GM18517 (cell line): ENCODE data around the gene IL9.
"Not testable (repeated sequence)": the region's sequence is repeated elsewhere in the genome, so short reads cannot be mapped to it uniquely, and the experiment has no call there.

Experiments used
- ATAC-seq: cut with Tn5 transposase; IDR thresholded peaks from one replicate; pipeline ENCODE4 v1.9.1; 2021; ENCODE audit warnings: mild to moderate bottlenecking, moderate library complexity; ENCODE audit not compliant: unreplicated experiment

IL9 gene

GRCh38 chr5:135869935-135870334 lies 25.7 kb downstream of the IL9 start:
- no peak for ATAC-seq

DNA sequence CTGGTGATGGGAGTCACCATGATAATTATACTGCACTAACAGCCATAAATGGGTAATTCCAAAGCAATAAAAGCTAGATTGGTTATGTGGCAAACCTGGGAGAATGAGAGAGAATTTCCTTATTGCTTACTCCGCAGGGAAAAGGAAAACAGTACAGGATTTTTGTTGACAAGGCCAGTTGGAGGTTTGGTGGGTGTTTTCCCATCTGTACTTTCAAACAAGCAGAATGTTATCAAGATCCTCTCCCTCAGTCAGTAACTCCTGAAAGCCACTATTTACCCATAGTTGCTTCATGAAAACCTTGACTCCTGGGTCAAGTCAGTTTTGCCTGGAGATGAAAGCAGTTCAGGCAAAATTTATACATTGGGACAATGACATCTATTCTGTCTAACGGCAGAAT lies 26.4 kb downstream of the IL9 start:
- ATAC-seq: no peak

DNA sequence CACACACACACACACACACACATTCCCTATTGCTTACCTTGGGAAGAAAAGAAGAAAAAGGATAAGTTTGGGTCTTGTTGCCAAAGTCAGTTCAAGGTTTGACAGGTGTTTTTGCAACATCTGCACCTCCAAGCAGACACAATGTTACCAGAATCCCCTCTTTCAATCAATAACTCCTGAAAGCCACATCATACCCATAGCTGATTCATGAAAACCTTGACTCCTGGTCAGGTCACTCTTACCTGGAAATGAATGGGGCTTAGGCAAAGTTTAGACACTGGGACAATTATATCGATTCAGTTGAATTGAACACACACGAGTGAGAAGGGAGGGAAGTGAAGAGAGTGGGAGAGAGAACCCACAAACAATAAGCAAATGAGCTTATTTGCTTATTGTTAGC lies 27.0 kb downstream of the IL9 start:
- no peak for ATAC-seq

- ATAC-seq: no peak
Measured at GRCh38 chr5:135867599-135867998, 28.0 kb downstream of the IL9 start.

DNA sequence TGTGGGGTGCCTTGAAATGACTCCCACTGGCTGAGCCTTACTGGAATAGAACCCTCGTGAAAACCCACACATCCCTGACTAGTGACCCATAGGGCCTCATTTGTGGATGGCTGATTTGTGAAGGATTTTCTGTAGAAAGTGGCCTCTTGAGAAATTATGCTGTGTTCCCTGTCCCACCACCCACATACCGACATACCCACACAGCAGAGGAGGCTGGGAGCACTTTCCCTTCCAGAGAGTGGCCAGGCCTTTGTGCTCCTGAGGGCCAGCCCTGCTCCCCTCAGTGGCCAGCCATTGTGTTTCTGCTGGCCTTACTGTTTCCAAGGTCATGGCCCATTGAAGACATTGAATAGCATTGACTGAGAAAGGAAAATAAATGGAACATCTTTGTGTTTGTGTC lies 29.6 kb downstream of the IL9 start:
- ATAC-seq: no peak

DNA sequence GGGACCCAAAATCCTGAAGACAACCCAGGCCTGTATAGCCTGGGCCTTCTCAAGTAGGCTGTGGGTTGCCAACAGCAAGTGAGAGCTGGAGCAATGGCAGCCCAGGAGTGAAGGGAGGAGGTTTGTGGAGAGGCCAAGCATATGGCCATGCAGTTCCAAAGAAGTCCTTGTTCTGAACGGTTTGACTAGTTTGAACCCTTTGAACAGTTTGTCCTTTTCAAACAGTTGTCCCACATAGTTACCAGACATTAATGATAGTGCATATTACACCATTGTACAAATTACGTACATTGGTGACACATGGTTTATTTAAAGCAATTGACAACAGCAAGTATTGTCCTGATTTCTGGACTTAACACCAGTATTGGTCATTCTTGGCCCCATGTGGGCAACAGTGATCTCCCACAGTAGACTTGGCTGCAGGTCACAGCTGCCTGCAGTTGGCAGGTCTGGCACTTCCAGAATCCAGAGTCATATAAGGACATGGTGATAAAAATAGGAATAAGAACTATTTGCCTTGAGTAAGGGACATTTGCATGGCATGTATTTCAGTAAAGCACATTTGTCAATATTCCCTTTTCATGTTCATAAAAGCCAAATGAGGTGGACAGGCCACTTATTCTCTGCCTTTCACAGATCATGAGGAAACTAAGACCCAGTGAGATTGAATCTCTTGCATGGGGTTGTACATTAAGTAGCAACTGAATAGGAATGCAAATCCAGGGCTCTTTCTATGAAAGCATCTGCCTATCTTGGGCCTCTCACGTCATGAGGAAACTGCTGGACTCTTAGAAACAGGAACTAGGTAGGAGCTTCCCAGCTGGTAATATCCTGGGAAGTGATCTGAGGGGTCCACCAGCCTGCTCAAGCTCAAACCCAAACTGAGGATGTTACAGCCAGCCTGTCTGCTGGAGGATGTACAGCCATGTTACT lies 30.9 kb downstream of the IL9 start:
- no peak for ATAC-seq

DNA sequence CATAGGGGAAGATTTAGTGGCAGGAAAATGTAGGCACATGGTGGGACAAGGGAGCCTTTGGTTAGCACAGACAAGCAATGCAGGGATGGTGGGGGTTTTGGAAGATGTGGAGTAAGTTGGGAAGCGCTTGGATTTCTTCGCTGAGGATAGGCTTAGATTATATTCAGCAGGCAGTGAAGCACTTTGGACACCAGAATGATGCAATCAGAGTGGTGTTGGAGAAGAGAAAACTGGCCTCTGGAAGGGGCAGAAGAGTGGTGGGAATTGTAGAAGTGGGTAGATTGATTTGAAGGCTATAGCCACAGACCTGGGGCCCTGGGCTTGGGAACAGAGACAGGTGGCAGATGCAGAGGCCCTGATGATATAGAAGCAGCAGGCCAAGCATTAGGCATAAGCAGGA lies 32.9 kb downstream of the IL9 start:
- no peak for ATAC-seq

- no peak for ATAC-seq
Measured at GRCh38 chr5:135862086-135862485, 33.6 kb downstream of the IL9 start.

DNA sequence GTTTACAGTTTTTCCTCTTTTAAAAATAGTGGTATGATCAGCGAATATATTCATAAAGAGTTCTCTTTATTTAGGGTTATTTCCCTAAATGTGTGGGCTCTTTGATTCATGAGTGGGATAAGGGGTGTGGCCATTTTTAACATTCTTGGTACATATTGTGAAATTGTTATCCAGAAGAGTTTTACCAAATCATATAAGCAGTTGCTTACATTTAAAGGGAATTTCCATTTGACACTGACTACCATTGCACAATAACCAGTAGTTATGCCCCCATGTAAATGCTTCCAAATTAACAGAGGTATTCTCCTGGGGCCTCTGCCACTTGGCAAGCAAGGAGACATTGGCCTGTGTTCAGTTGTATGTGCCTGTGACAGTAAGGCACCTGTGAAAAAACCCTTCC lies 34.0 kb downstream of the IL9 start:
- no peak for ATAC-seq

GRCh38 chr5:135859641-135860040 lies 36.0 kb downstream of the IL9 start:
- no peak for ATAC-seq

DNA sequence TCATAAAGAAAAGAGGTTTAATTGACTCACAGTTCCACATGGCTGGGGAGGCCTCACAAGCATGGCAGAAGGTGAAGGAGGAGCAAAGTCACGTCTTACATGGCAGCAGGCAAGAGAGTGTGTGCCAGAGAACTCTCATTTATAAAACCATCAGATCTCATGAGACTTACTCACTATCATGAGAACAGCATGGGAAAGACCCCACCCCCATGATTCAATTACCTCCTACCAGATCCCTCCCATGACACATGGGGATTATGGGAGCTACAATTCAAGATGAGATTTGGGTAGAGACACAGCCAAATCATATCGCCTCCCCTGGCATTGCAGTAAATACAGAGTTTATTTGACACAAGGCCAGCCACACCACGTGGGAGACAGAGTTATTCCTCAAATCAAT lies 36.5 kb downstream of the IL9 start:
- not testable (repeated sequence) for ATAC-seq

DNA sequence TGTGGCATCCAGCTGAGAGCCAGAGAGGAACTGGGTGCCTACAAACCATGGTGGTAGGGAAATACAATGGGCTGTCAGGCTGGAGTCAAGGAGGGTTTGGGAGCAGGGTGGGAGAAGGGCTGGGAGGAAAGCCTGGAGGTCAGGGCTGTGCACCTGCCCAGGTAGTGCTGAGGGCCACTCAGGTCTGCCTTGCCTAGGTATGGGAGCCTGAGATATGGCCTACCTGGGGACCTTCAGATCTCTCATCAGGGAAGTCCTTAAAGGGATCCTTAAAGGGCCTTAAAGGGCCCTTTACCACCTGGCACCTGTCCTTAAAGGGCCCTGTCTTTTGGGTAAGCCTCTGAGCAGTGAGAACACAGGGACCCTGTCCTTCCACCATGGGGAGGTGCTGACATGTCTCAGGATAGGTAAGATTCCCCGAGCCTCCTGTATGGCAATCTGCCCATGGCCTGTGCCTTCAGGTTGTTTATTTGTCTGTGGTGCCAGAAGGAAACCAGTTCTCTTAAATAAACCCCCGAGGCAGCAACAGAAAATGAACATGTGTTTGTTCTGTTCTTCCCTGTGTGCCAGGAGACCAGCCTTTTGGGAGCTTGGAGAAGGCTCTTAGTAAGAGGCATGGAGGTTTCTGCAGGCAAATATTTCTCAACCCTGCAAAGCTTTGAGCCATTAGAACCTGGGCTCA lies 37.9 kb downstream of the IL9 start:
- no peak for ATAC-seq

DNA sequence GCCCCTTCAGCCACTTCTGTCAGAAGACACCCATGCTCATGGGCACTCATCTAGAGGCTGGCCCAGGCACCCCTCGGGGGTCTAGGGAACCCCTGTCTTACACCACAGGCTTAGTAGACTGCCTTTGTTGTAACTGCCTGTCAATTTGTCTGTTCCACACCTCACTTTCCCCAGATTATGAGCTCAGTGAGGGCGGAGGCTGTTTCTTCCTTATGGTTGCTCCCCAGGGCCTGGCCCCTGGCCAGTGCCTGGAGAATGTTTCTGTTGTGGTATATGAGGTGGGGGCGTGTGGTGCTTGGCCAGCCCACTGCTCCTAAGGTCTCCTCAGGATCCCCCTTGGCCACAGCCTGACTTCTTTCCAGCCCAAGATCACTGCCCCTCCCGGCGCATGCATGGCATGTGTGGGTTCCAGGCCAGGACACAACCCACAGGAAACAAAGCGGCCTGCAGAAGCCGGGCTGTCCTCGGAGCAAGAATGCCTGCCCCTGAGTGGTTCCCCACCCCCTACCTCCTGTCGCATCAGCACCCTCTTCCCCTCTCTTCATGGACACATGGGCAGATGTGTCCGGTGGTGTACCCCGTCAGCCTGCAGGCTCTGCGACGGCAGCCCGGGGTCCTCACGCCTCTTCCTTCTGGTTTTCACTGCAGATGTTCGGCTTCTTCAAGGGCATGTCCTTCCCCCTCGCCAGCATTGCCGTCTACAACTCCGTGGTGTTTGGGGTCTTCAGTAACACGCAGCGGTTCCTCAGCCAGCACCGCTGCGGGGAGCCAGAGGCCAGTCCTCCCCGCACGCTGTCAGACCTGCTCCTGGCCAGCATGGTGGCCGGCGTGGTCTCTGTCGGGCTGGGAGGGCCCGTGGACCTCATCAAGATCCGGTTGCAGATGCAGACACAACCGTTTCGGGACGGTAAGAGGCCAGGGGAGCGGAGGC lies 43.5 kb downstream of the IL9 start:
- ATAC-seq: no peak

DNA sequence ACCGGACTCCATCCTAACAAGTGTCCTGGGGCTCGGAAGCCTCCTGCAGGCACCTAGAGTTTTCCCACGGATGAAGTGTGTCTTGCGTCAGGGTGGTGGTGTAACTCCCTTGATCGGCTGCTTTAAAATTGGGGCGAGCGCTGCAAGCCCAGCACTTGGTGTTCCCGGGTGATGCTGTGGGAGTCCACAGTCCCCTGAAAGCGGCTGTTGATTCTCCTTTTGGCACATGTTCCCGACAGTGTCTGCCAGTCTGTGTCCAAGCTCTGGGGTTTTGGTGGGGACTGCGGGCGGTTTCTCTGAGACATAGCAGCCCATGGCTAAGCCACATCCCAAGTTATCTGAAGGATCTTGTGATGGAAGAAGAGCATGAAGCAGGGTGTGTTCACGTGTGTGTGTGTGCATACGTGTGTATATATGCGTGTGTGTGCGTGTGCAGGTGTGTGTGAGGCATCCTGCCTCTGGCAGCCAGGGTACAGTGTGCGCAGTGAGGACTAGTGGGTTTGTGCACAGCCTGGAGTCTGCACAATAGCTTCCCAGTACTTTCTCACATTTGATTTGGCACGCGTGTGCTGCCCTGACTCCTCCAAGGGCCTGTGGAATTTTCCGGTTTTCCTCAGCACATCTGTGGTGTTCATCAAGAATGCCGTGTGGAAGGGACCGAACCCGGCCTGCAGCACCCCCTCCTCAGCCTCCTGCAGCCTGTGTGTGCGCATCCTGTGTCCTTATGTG lies 44.3 kb downstream of the IL9 start:
- ATAC-seq: no peak

DNA sequence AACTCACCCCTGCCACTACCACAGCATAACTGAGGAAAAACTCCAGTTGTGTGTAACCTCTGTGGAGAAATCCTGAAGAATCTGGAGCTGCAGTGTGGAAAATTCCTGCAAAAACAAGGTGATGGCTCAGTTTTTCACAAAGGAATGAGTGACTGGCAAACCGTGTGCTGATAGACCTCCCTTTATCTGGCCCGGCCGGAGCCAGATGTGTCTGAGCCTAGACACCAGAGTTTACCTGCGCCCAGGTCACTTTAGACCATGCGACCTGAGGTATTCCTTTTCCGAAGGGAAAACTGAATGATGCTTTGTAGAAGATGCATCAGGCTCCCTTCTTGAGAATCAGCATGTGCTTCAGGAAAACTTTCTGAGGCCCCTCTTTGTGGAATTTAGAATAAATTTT lies 45.0 kb downstream of the IL9 start:
- no peak for ATAC-seq

DNA sequence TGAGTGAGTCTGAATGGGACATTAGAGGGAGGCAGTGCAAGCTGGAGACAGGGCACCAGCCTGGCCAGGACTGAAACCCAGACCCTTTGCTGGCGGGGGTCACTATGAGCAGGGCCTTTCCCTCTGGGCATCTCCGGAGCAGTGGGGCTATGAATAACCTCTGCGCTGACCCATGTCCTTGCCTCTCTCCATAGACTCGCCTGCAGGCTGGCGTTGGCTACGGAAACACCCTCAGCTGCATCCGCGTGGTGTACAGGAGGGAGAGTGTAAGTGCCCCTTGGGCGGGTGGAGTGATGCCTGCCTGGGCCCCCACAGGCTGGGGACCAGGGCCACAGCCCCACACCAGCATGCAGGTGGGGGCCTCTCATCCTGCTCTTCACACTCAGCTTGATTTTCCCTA lies 45.4 kb downstream of the IL9 start:
- no peak for ATAC-seq

DNA sequence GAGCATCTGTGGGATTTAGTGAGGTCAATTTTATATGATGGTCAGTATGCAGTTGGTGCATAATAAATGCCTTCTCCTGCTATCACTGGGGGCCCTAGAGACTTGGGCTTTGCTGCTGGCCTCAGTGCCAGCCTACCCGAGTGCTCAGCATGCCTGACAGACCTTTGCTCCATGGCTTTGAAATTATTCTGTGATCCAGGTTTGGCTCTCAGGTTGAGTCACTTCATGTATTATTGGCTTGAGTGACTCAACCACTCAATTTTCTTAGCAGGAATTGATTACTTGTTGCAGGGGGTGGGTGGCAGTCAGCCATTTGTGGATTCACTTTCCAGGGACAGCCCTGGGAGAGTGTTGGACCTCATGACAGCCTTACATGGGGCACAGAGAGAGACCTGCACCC lies 47.7 kb downstream of the IL9 start:
- no peak for ATAC-seq

DNA sequence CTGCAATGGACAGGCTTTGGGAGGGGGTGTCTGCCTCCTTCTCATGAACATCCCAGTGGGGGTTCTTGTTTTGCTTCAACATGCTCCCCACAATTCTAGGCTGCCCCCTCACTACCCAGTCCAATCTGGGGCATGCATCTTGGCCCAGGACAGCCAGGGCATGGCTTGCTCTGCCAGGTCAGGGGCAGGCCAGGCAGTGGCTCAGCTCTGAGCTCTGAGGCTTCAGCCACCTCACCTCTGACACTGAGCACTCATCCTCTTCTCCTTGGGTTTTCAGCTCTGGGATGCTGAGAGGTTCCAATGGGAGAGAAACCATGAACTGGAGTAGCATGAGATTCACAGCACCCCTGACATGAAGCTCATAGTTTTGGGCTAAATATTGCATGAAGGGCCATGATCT lies 49.3 kb downstream of the IL9 start:
- no peak for ATAC-seq

DNA sequence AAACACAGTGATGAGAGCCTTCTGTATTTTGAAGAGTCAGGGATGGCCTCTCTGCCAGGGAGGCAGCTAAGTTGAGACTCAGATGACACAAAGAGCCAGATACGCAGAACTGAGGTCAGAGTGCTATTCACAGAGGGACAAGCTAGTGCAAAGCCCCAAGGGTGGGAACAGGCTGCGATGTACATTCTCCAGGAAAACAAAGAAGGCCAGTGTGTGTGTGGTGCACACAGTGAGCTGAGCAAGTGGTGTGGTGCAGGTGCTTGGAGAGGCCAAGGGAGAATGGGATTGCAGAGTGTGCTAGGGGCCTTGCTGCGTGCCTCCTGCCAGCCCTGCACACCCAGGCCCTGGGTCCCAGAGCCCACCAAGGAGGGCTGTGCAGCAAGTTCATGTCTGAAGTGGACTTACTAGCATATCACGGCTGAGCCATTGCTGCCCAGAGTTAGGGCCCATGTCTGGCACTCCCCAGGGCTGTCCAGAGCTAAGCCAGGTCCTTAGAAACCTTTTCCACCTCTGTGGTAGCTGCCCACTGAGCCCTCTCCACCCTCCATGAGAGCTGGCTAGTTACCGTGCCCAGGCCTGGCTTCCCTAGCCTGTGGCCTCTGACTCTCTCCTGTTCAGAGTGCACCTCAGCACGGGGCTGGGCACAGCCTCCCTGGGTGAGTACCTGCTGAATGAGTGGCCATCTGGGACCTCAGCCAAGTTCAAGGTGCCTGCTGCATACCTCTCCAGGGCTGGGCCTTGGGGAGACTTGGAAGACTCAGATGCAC lies 51.9 kb downstream of the IL9 start:
- ATAC-seq: no peak

GRCh38 chr5:135842737-135843136 lies 52.9 kb downstream of the IL9 start:
- no peak for ATAC-seq
